K562 (cell line): ENCODE results near the gene ACP5. TPM values are rescaled to one million over a fixed set of nuclear protein-coding genes. Genes with fewer than 3 reads are reported as not detected.

Experiments
- BRF2 ChIP-seq: IDR thresholded peaks from 3 replicates; pipeline ENCODE4 v1.6.1; 2011; ENCODE audit warnings: borderline replicate concordance, mild to moderate bottlenecking; ENCODE audit not compliant: insufficient read length, insufficient read depth
- DNMT1 ChIP-seq: fragments of 450-650 bp; IDR thresholded peaks from 2 replicates; pipeline ENCODE4 v1.6.1; 2016; ENCODE audit warnings: antibody characterized with exemption, mild to moderate bottlenecking
- ETS2 ChIP-seq: IDR thresholded peaks from 2 replicates; pipeline ENCODE4 v1.6.1; 2016; ENCODE audit warnings: borderline replicate concordance, missing genetic modification characterization, mild to moderate bottlenecking, moderate library complexity, missing compliant biosample characterization; ENCODE audit not compliant: poor library complexity, severe bottlenecking
- FOXJ3 ChIP-seq: sonication (generic); formaldehyde crosslinking; IDR thresholded peaks from 2 replicates; pipeline ENCODE4 v1.4.0; 2020; ENCODE audit warnings: mild to moderate bottlenecking, missing genetic modification reagents
- GATAD2B ChIP-seq: fragments of 450-650 bp; IDR thresholded peaks from 2 replicates; pipeline ENCODE4 v1.6.1; 2017; ENCODE audit warnings: mild to moderate bottlenecking, borderline replicate concordance
- HDAC8 ChIP-seq: fragments of 450-650 bp; IDR thresholded peaks from 2 replicates; pipeline ENCODE4 v1.6.1; 2016; ENCODE audit warnings: mild to moderate bottlenecking, missing genetic modification characterization, moderate library complexity, missing compliant biosample characterization
- MCM7 ChIP-seq, 2 experiments: fragments of 450-650 bp; IDR thresholded peaks; 2 replicates each; pipeline ENCODE4 v1.6.1; 2016 to 2018
- PHF21A ChIP-seq: fragments of 450-650 bp; IDR thresholded peaks from 2 replicates; pipeline ENCODE4 v1.6.1; 2017; ENCODE audit warnings: low read depth, borderline replicate concordance
- SRSF9 ChIP-seq: fragments of 200-400 bp; formaldehyde crosslinking; IDR thresholded peaks from 2 replicates; pipeline ENCODE4 v1.6.1; 2017; ENCODE audit warnings: low read depth, low read length, borderline replicate concordance
- TOE1 ChIP-seq, 2 experiments: fragments of 450-650 bp in 1 of 2; sonication (generic) in 1 of 2; formaldehyde crosslinking in 1 of 2; IDR thresholded peaks; 2 replicates each; pipeline versions ENCODE4 v1.7.1 to v1.8.0; 2016 to 2022; ENCODE audit warnings: borderline replicate concordance in 2 of 2, mild to moderate bottlenecking in 2 of 2, antibody characterized with exemption in 1 of 2, inconsistent platforms in 1 of 2, low read depth in 1 of 2, missing genetic modification reagents in 1 of 2, moderate library complexity in 1 of 2
- ZBTB33 ChIP-seq: sonication (generic); formaldehyde crosslinking; IDR thresholded peaks from 2 replicates; pipeline ENCODE4 v1.8.1; 2023; ENCODE audit warnings: mild to moderate bottlenecking, missing genetic modification reagents
- ZBTB43 ChIP-seq: sonication (generic); formaldehyde crosslinking; IDR thresholded peaks from 2 replicates; pipeline ENCODE4 v1.8.0; 2023; ENCODE audit warnings: mild to moderate bottlenecking, missing genetic modification reagents
- ZEB2 ChIP-seq: fragments of 450-650 bp; IDR thresholded peaks from 2 replicates; pipeline ENCODE4 v1.6.1; 2016
- ZNF41 ChIP-seq: fragments of 250-450 bp; sonication (Bioruptor Pico); conservative IDR thresholded peaks from 2 replicates; pipeline ENCODE4 v1.4.0; 2020; ENCODE audit warnings: mild to moderate bottlenecking
- polyA plus RNA-seq, 8 experiments: library from polyadenylated mRNA; depleted of rRNA in 4 of 8; stranded (reverse) in 5 of 8; unstranded in 3 of 8; fragments of >200 nt; fragmentation: Nextera tagmentation in 2 of 8; fragmentation: Illumina TruSeq in 1 of 8; extraction: Ambion mirVana in 2 of 8; extraction: Trizol in 1 of 8; gene quantifications; 2 replicates each; pipeline versions ENCODE4 v1.2.1 to v1.2.3, GENCODE V29; 2011 to 2014; ENCODE audit warnings: inconsistent platforms in 1 of 8, missing spikeins in 1 of 8
- total RNA-seq, 7 experiments: library from RNA; depleted of rRNA in 6 of 7; stranded (reverse); fragments of >200 nt in 6 of 7; fragmentation: Illumina TruSeq in 2 of 7; extraction: Trizol in 2 of 7; gene quantifications; 2 replicates each; pipeline versions ENCODE4 v1.2.1 to v1.2.3, GENCODE V29; 2011 to 2021; ENCODE audit warnings: low replicate concordance in 1 of 7
- TF ChIP-seq, protein P1 (sequence below): sonication (generic); formaldehyde crosslinking; IDR thresholded peaks from 2 replicates; pipeline ENCODE4 v1.8.1; 2023; ENCODE audit warnings: mild to moderate bottlenecking, missing genetic modification reagents
- TF ChIP-seq, protein P2 (sequence below): fragments of 450-650 bp; IDR thresholded peaks from 2 replicates; pipeline ENCODE4 v1.6.1; 2018; ENCODE audit warnings: mild to moderate bottlenecking, low read depth; ENCODE audit not compliant: partially characterized antibody
- TF ChIP-seq, protein P3 (sequence below): fragments of 450-650 bp; formaldehyde crosslinking; IDR thresholded peaks from 2 replicates; pipeline ENCODE4 v1.4.0; 2020; ENCODE audit warnings: mild to moderate bottlenecking

The ACP5 gene
- total and polyA plus RNA-seq, 9 of the 15 experiments (the other 6 are each of a cell fraction or from before 2014, with no cell fraction given) = 0.06 to 1.1 (median 0.31) TPM; not detected in 1

DNA sequence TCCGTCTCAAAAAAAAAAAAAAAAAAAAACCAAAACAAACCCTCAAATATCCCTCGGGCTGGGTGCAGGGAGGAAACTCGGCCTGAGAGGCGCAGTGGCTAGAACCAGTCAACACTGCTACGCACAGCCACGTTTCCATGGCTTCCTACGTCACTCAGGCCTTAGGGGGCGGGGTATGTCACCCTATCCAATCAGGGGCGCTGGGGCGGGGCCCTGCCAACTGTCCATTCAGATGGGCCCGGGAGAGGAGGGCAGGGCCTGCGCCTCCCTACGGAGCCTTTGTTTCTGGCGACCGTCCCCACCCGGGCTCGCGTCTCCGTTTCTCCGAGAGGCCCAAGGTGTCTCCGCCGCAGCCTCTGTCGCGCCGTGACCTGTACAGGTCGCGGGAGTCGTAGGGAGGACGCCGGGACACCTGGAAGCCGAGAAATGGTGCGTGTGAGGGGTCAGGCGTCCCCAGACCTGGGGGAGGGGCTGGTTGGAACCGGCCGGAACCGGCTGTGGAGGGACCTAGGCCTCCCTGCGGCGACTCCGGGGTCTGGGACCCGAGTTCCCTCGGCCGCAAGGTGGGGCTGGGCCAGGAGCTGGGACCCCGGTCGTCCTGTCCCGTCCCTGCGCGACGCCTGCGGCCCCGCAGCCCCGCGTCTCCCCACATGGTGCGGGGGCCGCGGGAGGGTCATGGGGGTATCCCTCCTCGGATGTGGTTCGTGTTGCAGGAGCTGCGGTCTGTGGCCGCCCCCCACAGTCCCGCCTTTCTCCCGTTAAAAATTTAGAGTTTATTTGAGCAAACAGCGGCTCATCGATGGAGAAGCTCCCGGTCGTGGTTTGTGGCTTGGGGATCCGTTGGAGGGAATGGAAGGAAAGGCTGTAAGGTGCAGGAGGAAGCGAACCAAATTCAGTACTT is 20.0 kb upstream of the ACP5 start, which contains the start of gene ZNF627 (continued):
- peak; percentile 65; the same call in 1 of the 2 replicates for TF ChIP-seq ZBTB33 (CRISPR knock-in tag)
- no peak for TF ChIP-seq BRF2
- TF ChIP-seq TOE1 (IDR thresholded peaks at IDR 0.05; ENCODE audit: borderline replicate concordance) = peak; percentile 7; the same call in 1 of the 2 replicates
- TF ChIP-seq TOE1 (CRISPR knock-in tag; IDR thresholded peaks at IDR 0.05; ENCODE audit: borderline replicate concordance, low read depth) = no peak
- TF ChIP-seq MCM7 (IDR thresholded peaks at IDR 0.05) = no peak
- no peak for TF ChIP-seq PHF21A
- TF ChIP-seq ZBTB43 = no peak
- TF ChIP-seq, protein P1, sequence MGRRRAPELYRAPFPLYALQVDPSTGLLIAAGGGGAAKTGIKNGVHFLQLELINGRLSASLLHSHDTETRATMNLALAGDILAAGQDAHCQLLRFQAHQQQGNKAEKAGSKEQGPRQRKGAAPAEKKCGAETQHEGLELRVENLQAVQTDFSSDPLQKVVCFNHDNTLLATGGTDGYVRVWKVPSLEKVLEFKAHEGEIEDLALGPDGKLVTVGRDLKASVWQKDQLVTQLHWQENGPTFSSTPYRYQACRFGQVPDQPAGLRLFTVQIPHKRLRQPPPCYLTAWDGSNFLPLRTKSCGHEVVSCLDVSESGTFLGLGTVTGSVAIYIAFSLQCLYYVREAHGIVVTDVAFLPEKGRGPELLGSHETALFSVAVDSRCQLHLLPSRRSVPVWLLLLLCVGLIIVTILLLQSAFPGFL (CRISPR knock-in tag) = no peak
- TF ChIP-seq SRSF9 = no peak
- TF ChIP-seq, protein P2, sequence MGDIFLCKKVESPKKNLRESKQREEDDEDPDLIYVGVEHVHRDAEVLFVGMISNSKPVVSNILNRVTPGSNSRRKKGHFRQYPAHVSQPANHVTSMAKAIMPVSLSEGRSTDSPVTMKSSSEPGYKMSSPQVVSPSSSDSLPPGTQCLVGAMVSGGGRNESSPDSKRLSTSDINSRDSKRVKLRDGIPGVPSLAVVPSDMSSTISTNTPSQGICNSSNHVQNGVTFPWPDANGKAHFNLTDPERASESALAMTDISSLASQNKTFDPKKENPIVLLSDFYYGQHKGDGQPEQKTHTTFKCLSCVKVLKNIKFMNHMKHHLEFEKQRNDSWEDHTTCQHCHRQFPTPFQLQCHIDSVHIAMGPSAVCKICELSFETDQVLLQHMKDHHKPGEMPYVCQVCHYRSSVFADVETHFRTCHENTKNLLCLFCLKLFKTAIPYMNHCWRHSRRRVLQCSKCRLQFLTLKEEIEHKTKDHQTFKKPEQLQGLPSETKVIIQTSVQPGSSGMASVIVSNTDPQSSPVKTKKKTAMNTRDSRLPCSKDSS = no peak
- TF ChIP-seq DNMT1 = no peak
- TF ChIP-seq ETS2 (tag) = no peak
- no peak for TF ChIP-seq FOXJ3 (CRISPR knock-in tag)
- TF ChIP-seq, protein P3, sequence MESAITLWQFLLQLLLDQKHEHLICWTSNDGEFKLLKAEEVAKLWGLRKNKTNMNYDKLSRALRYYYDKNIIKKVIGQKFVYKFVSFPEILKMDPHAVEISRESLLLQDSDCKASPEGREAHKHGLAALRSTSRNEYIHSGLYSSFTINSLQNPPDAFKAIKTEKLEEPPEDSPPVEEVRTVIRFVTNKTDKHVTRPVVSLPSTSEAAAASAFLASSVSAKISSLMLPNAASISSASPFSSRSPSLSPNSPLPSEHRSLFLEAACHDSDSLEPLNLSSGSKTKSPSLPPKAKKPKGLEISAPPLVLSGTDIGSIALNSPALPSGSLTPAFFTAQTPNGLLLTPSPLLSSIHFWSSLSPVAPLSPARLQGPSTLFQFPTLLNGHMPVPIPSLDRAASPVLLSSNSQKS (CRISPR knock-in tag) = no peak
- peak; percentile 57; the same call in 1 of the 2 replicates for TF ChIP-seq ZEB2
- no peak for TF ChIP-seq ZNF41 (CRISPR knock-in tag)
- no peak for TF ChIP-seq GATAD2B
- TF ChIP-seq HDAC8 (tag) = no peak
